ENCODE results near the gene C9orf153. TPM values are rescaled to one million over a fixed set of nuclear protein-coding genes. Genes with fewer than 3 reads are reported as not detected.

The C9orf153 gene
- total RNA-seq, 1 experiment from 2014 or later, result not detected

DNA sequence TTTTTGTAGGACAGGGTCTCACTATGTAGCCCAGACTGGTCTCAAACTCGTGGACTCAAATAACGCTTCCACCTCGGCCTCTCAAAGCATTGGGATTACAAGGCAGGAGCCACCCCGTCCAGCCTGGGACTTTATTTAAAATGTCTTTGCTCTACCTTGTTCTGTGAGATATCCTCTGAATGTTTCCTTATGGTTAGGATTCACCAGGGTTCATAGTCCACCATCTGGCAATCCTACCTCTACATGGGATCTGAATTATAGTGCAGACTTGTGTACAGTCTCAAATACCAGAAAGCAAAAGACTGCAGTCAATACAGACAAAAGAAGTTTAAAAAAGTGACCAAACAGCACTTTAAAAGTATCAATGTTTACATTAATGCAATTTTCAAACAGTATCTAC, 12.8 kb upstream of the C9orf153 start:
- DNase-seq (ENCODE audit: low read depth), result no peak

DNA sequence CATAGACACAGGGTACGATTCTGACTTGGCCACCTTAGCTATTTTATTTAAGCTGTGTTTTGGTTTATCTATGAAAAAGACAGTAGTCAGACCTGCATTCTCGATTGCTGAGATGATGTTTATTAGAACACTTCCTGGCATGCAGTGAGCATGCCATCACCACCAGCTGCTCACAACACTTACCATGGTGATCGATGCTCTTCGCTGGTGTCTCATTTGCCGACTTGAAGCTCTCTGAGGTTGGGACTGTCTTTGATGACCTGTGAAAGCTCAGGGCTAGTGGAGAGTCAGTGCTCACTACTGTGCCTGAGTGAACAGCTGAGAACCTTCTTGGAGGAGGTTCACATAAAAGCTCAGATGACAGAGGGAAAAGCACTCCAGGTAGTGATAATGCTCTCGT, 4.4 kb upstream of the C9orf153 start:
- DNase-seq (ENCODE audit: low read depth), result no peak

DNA sequence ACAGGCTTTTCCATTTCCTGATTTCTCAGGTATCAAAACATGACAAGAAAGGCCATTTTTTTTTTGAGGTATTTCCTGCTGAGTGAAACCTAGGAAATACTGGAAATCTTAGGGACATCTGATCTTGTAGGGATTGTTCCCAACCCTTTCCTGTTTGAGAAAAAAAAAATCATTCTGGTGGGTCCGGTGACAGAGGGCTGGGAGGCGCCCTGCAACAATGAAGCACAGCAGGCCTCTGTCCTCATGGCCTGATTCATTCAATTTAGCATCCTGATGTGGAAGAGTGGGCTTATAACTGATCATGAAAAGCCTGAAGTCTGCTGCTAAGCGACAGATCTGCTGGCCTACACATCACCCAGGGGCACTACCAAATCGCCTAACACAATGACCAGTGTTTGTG, 3.0 kb upstream of the C9orf153 start:
- no peak for DNase-seq (ENCODE audit: low read depth)

DNA sequence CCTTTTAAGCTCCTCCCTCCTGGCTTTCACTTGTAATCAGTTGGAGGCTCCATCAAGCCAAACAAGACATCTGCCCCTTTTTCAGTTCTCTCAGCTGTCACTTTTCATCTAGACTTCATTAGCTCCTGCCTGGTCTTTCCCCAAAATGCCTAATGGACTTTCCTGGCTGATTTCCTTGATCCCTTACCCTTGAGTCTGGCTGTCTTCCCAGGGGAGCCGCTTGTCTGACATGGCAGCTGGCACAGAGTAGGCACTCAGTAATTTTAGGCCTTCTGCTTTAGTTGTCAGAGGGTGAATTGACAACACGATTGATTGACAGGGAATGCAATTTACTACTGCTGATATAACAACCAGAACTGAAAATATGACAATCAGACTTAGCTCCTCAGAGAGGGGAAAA, 2.1 kb downstream of the C9orf153 start:
- DNase-seq (ENCODE audit: low read depth), result no peak

DNA sequence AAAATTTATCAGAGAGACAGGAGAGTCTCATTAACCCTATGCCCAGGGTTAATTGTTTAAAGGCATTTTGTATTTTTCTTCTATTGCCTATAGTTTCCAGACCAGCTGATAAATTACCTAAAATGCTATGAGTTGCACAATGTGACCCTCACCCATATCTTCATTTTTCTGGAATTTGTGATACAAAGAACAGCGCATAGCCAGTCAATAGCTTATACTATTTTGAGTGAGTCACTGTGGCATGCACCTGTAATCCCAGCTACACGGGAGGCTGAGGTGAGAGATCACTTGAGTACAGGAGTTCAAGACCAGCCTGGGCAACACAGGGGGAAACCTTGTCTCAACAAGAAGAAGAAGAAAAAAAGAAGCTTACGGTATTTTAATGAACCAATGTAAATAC, 2.8 kb downstream of the C9orf153 start:
- DNase-seq (ENCODE audit: low read depth), result no peak

DNA sequence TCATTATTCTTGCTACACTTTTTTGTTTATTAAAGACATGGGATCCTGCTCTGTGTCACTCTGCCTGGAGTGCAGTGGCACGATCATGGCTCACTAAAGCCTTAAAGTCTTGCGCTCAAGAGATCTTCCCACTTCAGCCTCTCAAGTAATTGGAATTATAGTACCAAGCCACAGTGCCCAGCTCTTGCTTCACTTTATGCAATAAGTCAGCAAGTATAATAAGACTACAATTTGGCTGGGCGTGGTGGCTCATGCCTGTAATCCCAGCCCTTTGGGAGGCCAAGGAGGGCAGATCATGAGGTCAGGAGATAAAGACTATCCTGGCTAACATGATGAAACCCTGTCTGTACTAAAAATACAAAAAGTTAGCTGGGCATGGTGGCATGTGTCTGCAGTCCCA, 5.9 kb downstream of the C9orf153 start:
- no peak for DNase-seq (ENCODE audit: low read depth)

DNA sequence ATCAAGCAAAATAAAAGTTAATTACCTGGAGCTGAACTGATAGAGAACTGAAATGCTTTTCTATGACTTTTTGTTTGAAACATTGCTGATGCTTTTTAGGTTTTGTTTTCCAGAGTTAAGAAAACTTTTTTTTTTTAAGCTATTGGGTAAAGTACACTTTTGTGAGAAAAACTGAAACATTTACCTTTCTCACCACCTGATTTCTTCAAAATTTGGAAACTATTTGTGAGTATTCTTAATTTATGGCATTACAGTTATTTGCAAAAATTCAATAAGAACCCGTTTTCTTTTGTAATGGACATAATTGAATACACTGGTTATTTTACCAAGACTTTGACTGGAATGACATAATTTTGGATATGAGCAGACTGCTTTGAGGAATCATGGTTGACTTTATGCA, 6.6 kb downstream of the C9orf153 start:
- no peak for DNase-seq (ENCODE audit: low read depth)

DNA sequence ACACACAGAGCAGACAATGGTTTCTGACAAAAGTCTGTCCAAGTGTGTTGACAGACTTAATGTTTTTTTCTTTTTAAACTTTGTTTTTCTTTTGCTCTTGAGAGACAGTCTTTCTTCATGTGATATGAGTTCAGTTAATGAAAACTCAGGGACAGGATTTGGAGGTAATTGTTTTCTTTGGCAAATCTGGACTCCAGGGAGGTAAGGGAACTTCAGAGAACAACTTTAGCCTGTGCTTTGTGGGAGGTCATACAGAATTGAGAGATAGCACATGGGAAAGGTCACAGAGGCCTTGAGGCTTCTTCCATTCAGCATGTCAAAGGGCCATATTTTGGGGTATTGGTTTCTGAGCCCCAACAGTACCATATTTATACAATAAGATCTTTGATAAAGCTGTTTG, 9.3 kb downstream of the C9orf153 start:
- DNase-seq (ENCODE audit: low read depth), result no peak

DNA sequence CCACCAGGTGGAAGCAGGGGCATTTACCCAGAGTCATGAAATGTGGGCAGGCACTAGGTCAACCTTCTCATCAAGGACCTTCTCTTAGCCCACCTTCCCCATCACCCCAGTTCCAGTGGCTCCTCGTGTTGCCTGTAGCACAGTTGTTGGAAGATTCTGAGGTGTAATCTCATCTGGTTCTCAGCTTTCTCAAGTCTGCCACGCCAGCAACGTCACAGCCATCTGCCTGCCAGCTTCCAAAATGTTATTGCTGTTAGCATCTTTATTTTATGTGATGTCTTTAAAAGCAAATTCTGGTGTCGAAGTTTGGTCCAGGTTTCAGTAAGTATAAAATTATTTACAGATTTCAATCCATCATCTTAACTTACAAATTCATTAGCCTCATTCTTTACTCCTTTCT, 10.7 kb downstream of the C9orf153 start:
- no peak for DNase-seq (ENCODE audit: low read depth)

DNA sequence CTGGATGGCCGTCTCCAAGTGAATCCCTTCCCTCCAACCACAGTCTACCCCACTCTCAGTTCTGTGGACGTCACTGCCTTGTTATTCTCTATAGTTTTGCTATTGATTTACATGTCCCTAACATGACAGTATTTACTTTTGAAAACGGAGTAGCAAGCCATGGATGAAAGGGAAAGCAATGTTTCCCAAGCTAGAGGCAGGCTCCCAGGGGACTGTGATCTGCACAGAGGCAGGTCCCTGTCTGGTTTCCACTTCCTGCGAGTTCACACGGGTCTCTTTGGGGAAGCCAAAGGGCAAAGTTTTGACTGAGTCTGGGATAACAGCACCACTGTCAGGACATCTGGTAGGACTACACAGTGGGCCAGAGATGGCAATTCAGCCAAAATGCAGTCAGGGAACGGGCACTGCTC, 12.7 kb downstream of the C9orf153 start:
- no peak for DNase-seq (ENCODE audit: low read depth)

DNA sequence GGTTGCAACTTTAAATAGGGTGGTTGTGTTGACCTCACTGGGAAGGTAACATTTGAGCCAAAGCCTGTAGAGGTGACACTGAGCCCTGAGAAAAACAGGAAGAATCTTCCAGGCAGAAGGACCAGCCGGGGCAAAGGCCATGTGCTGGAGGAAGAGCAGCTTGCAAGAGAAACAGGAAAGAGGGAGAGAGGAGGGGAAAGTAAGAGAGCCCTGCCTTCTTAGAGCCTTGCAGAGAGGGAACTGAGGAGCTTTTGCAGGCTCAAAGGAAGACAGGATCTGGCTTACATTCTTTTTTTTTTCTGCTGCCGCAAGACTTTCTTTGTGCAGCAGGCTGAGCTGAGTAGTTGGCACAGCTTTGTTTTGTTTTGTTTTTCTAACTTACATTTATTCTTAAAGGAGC, 17.4 kb downstream of the C9orf153 start:
- DNase-seq (ENCODE audit: low read depth), result no peak

DNA sequence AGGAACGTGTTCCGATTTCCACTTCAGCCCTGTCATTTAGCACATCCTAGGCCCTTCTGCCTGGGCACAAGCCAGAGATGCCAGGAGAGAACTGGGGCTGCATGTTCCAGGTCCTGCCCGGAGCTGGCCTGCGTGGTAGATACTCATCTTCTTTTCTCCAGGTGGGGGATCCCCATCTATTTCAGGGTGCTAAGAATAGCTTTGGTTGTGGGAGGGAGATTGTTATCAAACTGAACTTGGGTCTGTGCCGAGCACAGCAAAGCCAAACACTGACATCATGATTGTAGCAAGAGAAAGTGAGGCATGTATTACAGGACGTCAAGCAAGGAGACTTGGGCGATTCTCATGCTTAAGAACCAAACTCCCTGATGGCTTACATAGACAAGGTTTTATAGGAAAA, 18.2 kb downstream of the C9orf153 start:
- DNase-seq (ENCODE audit: low read depth), result no peak

DNA sequence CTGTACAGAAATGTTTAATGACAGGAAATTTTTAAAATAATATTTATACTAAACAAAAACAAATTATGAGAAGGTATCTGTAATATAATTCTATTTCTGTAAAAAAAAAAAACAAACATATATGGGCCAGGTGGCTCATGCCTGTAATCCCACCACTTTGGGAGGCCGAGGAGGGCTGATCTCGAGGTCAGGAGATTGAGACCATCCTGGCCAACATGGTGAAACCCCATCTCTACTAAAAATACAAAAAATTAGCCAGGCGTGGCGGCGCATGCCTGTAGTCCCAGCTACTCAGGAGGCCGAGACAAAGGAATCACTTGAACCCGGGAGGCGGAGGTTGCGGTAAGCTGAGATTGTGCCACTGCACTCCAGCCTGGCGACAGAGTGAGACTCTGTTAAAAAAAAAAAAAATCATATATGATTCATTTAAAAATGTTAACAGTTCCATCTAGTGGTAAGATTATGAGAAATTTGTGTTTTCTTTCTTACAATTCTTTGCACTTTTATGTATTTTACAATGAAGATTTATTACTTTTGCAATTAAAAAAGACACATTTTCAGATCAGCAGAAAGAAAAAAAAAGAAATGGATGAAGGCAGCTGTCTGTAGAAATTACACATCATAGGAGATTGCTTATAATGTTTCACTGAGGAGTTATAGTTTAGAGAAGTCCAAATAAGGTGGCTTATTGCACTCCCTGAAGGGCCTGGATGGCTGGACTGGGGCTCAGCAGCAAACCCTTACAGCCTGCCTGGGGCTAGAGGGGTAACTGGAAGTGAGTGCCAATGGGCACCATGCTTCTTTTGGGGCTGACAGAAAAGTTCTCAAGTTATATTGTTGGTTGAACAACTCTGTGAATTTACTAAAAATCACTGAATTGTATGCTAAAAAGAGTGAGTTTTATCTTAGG, 20.3 kb downstream of the C9orf153 start:
- DNase-seq (ENCODE audit: low read depth), result peak; percentile 29

DNA sequence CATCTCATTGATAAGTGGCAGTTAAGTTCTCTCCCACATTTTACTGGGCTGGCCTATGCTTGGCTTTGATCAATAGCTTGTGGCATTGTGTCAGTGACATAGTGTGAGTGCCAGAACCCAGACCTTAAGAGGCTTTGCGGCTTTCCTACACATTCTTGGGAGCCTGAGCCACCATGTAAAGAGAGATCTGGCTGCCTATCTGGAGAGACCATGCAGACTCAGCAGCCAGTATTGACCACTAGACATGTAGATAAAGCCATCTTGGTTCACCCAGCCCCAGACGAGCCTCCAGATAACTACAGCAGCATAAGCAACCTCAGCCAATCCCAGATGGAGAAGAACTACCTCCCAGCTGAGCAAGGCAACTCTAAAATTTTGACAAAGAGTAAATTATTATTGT, 28.6 kb downstream of the C9orf153 start:
- no peak for DNase-seq (ENCODE audit: low read depth)

DNA sequence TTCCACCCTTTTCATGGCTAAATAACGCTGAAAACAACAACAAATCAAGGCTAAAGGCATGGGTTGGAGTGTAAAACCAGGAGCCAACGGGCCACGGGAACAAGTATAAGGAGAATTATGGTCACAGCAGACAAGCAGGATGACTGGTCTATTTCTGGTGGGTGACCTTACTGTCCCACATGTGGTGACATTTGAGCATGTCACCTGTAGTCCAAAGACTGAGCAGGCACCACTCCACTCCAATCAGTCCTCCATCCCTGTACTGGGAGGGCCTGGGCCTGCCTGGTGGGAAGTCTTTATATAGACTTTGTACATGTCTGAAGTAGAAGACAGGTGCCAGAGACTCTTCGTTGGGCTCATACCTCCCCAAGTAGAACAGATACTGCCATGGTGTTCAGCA, 36.8 kb downstream of the C9orf153 start:
- DNase-seq (ENCODE audit: low read depth), result no peak

DNA sequence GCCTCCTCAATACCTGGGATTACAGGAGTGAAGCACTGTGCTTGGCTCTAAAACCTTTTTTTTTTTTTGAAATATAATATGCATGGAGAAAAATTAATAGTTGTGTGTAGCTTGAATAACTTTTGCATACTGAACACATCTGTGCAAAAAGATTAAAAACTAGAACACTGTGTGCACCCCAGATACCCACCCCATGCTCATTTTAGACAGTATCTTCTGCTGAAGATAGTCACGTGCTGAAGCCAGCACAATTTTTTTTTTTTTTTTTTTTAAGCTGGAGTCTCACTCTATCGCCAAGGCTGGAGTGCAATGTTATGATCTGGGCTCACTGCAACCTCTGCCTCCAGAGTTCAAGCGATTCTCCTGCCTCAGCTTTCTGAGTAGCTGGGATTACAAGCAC, 39.9 kb downstream of the C9orf153 start:
- no peak for DNase-seq (ENCODE audit: low read depth)

DNA sequence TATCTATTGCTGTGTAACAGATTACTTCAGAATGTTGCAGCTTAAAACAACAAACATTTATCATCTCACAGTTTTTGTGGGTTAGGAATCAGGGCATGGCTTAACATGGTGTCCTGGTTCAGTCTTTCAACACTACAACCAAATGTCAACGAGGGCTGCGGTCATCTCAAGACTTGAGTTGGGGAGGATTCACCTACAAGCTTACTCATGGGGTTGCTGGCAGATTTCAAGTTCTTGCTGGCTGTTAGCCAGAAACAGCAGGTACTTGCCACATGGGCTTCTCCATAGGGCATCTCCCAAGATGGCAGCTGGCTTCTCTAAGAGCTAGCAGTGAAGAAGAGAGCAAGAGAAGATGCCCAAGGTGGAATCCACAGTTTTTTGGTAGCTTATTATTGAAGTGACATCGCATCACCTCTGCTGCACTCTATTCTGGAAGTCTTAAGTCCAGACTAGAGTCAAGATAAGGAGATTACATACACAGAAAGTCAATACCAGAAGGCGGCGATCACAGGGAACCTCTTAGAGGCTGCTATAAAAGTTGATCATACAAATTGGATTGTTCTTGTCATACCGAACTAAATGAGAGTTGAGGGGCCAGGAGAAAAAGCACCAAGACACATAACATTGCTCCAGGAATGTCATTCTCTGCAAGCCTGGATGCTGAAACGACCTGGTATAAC, 42.2 kb downstream of the C9orf153 start:
- DNase-seq (ENCODE audit: low read depth), result no peak

DNA sequence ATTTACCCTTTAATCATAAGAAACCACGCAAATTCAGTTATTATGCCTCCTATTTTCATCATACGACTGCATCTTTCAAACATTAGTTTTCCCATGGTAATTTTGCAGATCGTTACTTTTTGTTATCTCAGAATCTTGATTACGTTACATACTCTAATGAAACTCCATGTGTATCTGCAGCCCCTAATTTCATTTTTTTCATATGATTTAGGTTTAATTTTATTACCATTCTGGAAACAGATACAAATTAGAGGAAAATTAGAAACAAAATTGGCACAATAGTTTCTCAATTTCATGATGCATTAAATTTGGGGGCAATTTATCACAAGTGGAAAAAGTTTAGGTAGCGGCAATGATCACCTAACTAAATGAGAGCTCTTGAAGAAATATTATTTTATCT, 52.3 kb downstream of the C9orf153 start:
- DNase-seq (ENCODE audit: low read depth), result no peak

DNA sequence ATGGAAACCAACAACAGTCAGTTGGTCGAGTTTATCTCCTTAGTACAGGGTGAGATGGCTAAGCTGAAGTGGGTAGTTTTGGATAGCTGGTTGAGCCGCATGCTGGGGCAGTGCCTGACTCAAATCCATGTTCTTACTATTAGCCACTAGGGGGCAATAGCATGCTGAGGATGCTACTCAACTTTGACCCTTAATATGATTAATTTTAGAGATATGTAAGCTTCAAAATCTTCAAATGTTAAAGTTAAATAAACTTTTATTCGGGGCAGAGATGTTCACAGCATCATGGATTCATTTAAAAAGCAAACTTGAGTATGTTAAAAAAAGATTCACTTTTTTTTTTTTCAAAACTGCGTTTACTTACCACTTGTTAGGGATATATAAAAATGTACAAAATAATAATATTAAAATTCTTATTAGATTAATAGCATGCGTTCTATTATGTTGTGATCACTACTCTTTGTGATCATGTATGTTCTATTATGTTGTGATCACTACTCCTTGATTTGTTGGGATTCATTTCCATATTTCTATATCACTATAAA, 57.0 kb downstream of the C9orf153 start:
- DNase-seq (ENCODE audit: low read depth), result peak; percentile 33

DNA sequence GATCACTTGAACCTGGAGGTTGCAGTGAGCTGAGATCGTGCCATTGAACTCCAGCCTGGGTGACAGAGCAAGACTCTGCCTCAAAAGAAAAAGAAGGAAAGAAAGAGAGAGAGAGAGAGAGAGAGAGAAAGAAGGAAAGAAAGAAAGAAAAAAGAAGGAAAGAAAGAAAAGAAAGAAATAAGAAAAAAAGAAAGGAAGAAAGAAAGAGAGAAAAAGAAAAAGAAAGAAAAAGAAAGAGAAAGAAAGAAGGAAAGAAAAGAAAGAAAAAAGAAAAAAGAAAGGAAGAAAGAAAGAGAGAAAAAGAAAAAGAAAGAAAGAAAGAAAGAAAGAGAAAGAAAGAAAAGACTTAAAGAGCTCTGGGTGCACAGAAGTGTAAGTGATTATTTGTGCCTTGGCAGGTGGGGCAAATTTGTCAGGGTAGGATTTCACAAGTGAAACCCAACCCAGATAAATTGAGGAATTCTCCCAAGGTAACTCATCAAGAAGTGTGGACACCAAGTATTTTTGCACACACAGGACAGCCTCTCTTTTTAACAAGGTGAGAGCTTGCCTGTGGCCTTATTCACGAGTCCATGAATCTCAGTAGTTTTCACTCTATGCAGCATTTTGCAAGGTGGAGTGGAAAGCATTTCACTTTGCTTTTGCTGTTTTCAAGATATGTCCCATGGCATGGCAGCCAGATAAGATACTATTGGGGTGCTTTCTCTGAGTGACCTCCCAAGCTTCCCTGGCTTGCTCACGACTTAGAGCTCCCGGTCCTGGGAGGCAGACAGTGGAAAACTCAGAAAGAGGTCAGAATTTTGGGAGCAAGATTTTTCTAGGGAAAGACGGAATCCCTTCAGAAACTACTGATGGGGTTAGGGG, 57.8 kb downstream of the C9orf153 start:
- no peak for DNase-seq (ENCODE audit: low read depth)

DNA sequence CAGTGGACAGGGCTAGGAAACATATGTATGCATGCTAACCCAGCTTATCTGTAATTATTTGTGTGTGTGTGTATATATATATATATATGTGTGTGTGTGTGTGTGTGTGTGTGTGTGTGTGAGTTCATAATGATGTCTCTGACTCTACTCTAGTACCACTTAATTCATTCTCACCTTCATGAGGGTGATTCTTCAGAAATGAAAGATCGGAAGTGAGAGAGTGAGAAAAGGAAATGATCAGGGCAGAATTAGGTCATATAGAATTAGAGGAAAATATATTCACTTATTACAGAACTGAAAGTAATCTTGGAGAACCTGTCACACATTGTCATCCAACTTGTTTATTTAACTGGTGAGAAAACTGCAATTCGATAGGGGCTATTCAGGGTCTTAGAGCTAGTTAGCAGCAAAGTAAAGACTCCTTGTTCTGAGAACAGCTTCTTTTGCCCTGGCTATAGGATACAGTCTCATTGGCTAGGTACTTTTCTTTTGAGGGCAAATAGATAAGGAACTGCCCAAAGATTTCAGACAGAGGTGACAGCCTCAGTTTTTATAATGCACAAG, 58.8 kb downstream of the C9orf153 start:
- DNase-seq (ENCODE audit: low read depth), result no peak
